ENCODE results near the gene IFT25. TPM values are rescaled to one million over a fixed set of nuclear protein-coding genes. Genes with fewer than 3 reads are reported as not detected.
A peak's percentile ranks its signal among the peaks of the same experiment; 100 is the strongest.
"Not testable (repeated sequence)": the region's sequence is repeated elsewhere in the genome, so short reads cannot be mapped to it uniquely, and the experiment has no call there.

Gene IFT25
- total RNA-seq, result 11.9 TPM
- long read RNA-seq, partial matches to known transcripts, result 0 of 3 reads
- long read RNA-seq, other reads (novel, unspliced or antisense), result 0 of 3 reads

- peak; percentile 95 for ATAC-seq
- DNase-seq (ENCODE audit: missing footprints), result peak; percentile 98
- intact Hi-C loops (cut with DNase I), result loop anchor here (2.0 to 10.0 kb wide), 5 partner anchors 55 to 819 kb away; partner anchors contain the start of genes NDC1, PARS2, TCEANC2 and TMEM59
These were observed at the start of gene IFT25 for GRCh38 chr1:53945433-53946251. TSS of gene IFT25 (minus strand) at chr1:53945699. CDS start at chr1:53940082, 5,617 bp downstream.

GRCh38 chr1:53994516-53994915 is 49.0 kb upstream of the IFT25 start:
- DNase-seq (ENCODE audit: missing footprints); intact Hi-C loops (cut with DNase I); ATAC-seq: not testable (repeated sequence)

- ATAC-seq, result no peak
- DNase-seq (ENCODE audit: missing footprints), result no peak
- intact Hi-C loops (cut with DNase I), result no loop called here
These were observed 46.8 kb upstream of the IFT25 start for GRCh38 chr1:53992085-53992874.

- no peak for ATAC-seq
These were observed 42.4 kb upstream of the IFT25 start for GRCh38 chr1:53987880-53988279.

GRCh38 chr1:53986458-53986857 is 41.0 kb upstream of the IFT25 start:
- ATAC-seq (no peak), DNase-seq (ENCODE audit: missing footprints) (no peak)
- intact Hi-C loops (cut with DNase I), result no loop called here

More at GRCh38 chr1:53987880-53988279, 42.4 kb upstream of the IFT25 start:
- no peak for DNase-seq (ENCODE audit: missing footprints)
- intact Hi-C loops (cut with DNase I), result no loop called here

- ATAC-seq (no peak), DNase-seq (ENCODE audit: missing footprints) (no peak)
- intact Hi-C loops (cut with DNase I), result no loop called here
These were observed 39.2 kb upstream of the IFT25 start for GRCh38 chr1:53984726-53985125.

GRCh38 chr1:53982763-53983104 is 37.2 kb upstream of the IFT25 start:
- no peak for DNase-seq (ENCODE audit: missing footprints)
- ATAC-seq, result peak; percentile 13
- intact Hi-C loops (cut with DNase I), result no loop called here

- intact Hi-C loops (cut with DNase I), result no loop called here
- DNase-seq (ENCODE audit: missing footprints), result no peak
- ATAC-seq, result peak; percentile 72
These were observed 36.7 kb upstream of the IFT25 start for GRCh38 chr1:53982034-53982762.

- DNase-seq (ENCODE audit: missing footprints), result no peak
- intact Hi-C loops (cut with DNase I), result no loop called here
- ATAC-seq, result no peak
These were observed 35.7 kb upstream of the IFT25 start for GRCh38 chr1:53981220-53981619.

GRCh38 chr1:53979712-53980450 is 34.4 kb upstream of the IFT25 start:
- ATAC-seq (no peak), DNase-seq (ENCODE audit: missing footprints) (no peak)
- intact Hi-C loops (cut with DNase I), result no loop called here

- no peak for DNase-seq (ENCODE audit: missing footprints)
- intact Hi-C loops (cut with DNase I), result no loop called here
- no peak for ATAC-seq
These were observed 30.4 kb upstream of the IFT25 start for GRCh38 chr1:53975861-53976260.

GRCh38 chr1:53971718-53972117 is 26.2 kb upstream of the IFT25 start:
- intact Hi-C loops (cut with DNase I), result no loop called here
- DNase-seq (ENCODE audit: missing footprints) (no peak), ATAC-seq (no peak)

GRCh38 chr1:53969323-53969722 is 23.8 kb upstream of the IFT25 start:
- ATAC-seq; DNase-seq (ENCODE audit: missing footprints); intact Hi-C loops (cut with DNase I): not testable (repeated sequence)

- ATAC-seq (no peak), DNase-seq (ENCODE audit: missing footprints) (no peak)
- intact Hi-C loops (cut with DNase I), result no loop called here
These were observed 22.6 kb upstream of the IFT25 start for GRCh38 chr1:53968125-53968513.

- no peak for ATAC-seq
- intact Hi-C loops (cut with DNase I), result no loop called here
- DNase-seq (ENCODE audit: missing footprints), result no peak
These were observed 22.1 kb upstream of the IFT25 start for GRCh38 chr1:53967409-53968124.

- ATAC-seq (no peak), DNase-seq (ENCODE audit: missing footprints) (no peak)
- intact Hi-C loops (cut with DNase I), result no loop called here
These were observed 21.3 kb upstream of the IFT25 start for GRCh38 chr1:53966794-53967193.

GRCh38 chr1:53964109-53964508 is 18.6 kb upstream of the IFT25 start:
- intact Hi-C loops (cut with DNase I), result no loop called here
- no peak for ATAC-seq

GRCh38 chr1:53963460-53963859 is 18.0 kb upstream of the IFT25 start:
- DNase-seq (ENCODE audit: missing footprints), result no peak
- intact Hi-C loops (cut with DNase I), result no loop called here
- no peak for ATAC-seq

More at GRCh38 chr1:53964109-53964508, 18.6 kb upstream of the IFT25 start:
- no peak for DNase-seq (ENCODE audit: missing footprints)

Data from Right ventricle myocardium inferior (tissue), 1 donor.